Measurements from ENCODE around the gene TFCP2L1.

The TFCP2L1 gene

GRCh38 chr2:121253021-121253673 is 31.9 kb downstream of the TFCP2L1 start:
- H3K27ac ChIP-seq, result no peak overlapping the region
- TF ChIP-seq CTCF (conservative IDR thresholded peaks at IDR 0.05), result no peak
- no peak for TF ChIP-seq ZFX (IDR thresholded peaks at IDR 0.05)

GRCh38 chr2:121251497-121251896 is 33.5 kb downstream of the TFCP2L1 start:
- H3K27ac ChIP-seq, result no peak overlapping the region
- TF ChIP-seq ZFX (IDR thresholded peaks at IDR 0.05), result no peak
- TF ChIP-seq CTCF (conservative IDR thresholded peaks at IDR 0.05), result no peak

- no peak overlapping the region for H3K27ac ChIP-seq
- TF ChIP-seq CTCF (conservative IDR thresholded peaks at IDR 0.05) (no peak), ZFX (IDR thresholded peaks at IDR 0.05) (no peak)
Measured at GRCh38 chr2:121248766-121249343, 36.1 kb downstream of the TFCP2L1 start.

GRCh38 chr2:121247971-121248370 is 37.0 kb downstream of the TFCP2L1 start:
- H3K27ac ChIP-seq, result no peak overlapping the region
- TF ChIP-seq CTCF (conservative IDR thresholded peaks at IDR 0.05) (no peak), ZFX (IDR thresholded peaks at IDR 0.05) (no peak)

- no peak for TF ChIP-seq CTCF (conservative IDR thresholded peaks at IDR 0.05)
- no peak for TF ChIP-seq ZFX (IDR thresholded peaks at IDR 0.05)
- H3K27ac ChIP-seq, result no peak overlapping the region
Measured at GRCh38 chr2:121247534-121247933, 37.5 kb downstream of the TFCP2L1 start.

GRCh38 chr2:121246704-121247255 is 38.2 kb downstream of the TFCP2L1 start:
- no peak overlapping the region for H3K27ac ChIP-seq
- TF ChIP-seq CTCF (conservative IDR thresholded peaks at IDR 0.05) (no peak), ZFX (IDR thresholded peaks at IDR 0.05) (no peak)

- TF ChIP-seq ZFX (IDR thresholded peaks at IDR 0.05) (no peak), CTCF (conservative IDR thresholded peaks at IDR 0.05) (no peak)
- H3K27ac ChIP-seq, result no peak overlapping the region
Measured at GRCh38 chr2:121245913-121246312, 39.1 kb downstream of the TFCP2L1 start.

Measured in C4-2B (cell line).